GM12872 (cell line): ENCODE results near the gene CKM.

ENCODE experiments used
- TF ChIP-seq, protein P1 (sequence below): IDR thresholded peaks from 3 replicates; pipeline ENCODE4 v1.5.1; 2011; ENCODE audit warnings: low read depth, mild to moderate bottlenecking, low read length, moderate library complexity; ENCODE audit not compliant: insufficient read depth

CKM gene

DNA sequence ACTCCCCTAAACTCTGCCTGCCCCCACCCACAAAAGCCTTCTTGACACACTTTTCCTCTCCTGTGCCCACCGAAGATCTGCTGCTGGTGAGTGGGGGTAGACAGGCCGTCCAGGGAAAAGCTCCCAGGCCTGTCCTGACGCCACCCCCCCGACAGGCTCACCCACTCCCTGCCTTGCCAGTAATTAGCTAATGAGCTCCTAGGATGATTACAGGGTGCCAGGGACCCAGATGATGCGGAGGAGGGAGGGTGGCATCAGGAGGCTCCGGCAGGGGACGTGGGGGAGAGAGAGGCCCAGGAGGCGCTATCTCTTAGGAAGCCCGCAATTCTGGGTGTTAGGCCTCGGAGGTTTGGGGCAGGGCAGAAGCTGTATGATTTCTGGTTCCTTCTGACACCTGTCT, 44.6 kb downstream of the CKM start:
- TF ChIP-seq, protein P1, sequence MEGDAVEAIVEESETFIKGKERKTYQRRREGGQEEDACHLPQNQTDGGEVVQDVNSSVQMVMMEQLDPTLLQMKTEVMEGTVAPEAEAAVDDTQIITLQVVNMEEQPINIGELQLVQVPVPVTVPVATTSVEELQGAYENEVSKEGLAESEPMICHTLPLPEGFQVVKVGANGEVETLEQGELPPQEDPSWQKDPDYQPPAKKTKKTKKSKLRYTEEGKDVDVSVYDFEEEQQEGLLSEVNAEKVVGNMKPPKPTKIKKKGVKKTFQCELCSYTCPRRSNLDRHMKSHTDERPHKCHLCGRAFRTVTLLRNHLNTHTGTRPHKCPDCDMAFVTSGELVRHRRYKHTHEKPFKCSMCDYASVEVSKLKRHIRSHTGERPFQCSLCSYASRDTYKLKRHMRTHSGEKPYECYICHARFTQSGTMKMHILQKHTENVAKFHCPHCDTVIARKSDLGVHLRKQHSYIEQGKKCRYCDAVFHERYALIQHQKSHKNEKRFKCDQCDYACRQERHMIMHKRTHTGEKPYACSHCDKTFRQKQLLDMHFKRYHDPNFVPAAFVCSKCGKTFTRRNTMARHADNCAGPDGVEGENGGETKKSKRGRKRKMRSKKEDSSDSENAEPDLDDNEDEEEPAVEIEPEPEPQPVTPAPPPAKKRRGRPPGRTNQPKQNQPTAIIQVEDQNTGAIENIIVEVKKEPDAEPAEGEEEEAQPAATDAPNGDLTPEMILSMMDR = no peak

DNA sequence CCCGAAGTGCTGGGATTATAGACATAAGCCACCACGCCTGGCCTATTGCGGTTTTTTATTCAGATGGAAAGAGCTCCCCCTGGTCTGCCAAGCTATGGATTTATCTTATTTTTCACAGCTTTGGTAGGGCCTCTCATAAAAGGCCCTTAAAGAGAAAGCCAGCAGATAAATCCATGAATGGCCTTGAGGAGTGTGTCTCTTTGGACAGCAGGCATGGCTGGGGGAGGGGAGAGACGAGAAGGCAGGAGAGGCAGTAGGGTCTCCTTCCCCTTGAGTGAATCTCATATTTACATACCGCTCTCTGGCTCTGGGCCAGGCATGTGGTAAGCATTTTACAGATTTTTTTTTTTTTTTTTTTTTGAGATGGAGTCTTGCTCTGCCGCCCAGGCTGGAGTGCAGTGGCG, 46.4 kb downstream of the CKM start:
- TF ChIP-seq, protein P1 = no peak

DNA sequence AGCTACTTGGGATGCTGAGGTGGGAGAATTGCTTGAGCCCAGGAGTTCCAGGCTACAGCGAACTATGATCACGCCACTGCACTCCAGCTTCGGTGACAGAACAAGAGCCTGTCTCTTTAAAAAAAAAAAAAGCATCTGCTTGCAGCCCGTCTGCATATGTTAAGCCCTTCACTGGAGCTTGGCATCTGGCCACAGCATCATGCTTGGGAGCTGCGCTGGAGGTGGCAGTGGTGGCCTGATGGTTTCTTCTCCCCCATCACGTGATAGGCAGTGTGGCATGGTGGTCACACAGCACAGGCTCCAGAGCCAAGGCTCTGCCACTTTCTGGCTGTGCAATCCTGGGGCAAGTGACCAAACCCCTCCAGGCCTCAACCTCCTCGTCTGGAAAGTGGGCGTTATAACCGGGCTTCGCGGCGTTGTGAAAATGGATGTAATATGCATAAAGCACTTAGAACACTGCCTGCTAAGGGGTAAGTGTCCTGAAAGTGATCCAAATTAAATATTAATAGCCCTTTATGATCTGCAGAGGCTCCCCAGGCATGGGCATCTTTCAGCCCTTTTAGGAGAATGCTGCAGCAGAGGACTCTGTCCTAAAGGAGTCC, 47.2 kb downstream of the CKM start:
- TF ChIP-seq, protein P1 = no peak

DNA sequence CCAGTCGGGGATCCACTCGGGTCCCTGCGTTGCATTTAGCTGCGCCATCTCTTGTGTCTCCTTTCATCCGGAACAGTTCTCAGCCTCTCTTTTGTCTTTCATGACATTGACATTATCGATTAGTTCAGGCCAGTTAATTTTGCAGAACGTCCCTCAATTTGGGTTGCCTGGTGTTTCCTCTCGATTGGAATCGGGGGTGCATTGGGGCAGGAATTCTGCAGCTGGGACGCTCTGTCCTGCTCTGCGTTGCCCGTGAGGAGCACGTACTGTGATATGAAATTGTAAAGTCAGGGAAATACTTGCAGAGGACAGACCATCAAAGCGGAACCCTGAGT, 49.2 kb downstream of the CKM start:
- TF ChIP-seq, protein P1 = no peak

DNA sequence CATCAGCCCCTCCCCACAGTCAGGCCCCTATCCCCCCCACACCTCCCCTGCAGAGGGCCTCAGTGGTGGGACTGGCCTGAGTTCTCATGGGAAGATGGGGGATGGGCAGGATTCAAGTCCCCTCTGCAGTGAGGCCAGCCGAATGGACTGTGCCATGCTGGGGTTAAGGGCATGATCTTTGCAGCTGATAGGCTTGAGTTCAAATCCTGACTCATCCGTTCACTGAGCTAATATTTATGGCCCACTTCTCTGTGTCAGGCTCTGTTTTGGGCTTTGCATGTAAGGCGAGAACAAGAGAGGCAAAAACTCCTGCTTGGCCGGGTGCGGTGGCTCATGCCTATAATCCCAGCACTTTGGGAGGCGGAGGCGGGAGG, 51.0 kb downstream of the CKM start:
- TF ChIP-seq, protein P1 = no peak

DNA sequence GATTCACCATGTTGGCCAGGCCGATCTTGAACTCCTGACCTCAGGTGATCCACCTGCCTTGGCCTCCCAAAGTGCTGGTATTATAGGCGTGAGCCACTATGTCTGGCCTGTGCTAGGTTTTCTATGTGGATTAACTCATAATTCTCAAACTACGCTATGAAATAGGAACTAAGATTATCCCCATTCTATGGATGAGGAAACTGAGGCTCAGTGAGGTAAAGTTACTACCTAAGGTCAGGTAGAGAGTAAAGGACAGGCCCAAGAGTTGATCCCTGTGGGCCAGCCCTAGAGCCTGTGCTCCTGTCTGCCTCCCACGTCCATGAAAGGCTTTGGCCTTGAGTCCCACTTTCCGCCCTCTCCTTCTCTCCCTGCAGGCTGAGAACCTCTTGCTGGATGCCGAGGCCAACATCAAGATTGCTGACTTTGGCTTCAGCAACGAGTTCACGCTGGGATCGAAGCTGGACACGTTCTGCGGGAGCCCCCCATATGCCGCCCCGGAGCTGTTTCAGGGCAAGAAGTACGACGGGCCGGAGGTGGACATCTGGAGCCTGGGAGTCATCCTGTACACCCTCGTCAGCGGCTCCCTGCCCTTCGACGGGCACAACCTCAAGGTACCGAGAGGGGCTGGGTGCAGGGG, 51.5 kb downstream of the CKM start:
- TF ChIP-seq, protein P1 = no peak

DNA sequence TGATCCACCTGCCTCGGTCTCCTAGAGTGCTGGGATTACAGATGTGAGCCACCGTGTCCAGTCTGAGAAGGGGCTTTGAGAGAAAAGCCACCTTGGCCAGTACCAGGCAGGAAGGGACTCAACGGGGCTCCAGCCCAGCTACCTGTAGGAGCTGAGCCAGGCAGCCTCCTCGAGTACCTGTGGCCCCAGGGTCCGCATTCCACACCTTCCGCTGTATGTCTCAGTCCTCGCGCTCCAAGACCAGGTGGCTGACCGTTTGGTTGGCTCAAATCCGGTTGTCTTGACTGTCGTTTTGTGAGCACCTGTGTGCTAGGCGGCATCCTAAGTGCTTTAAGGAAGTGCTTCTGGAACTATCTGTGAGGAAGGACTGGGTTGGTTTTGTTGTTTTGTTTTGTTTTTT, 55.4 kb downstream of the CKM start:
- TF ChIP-seq, protein P1 = no peak

DNA sequence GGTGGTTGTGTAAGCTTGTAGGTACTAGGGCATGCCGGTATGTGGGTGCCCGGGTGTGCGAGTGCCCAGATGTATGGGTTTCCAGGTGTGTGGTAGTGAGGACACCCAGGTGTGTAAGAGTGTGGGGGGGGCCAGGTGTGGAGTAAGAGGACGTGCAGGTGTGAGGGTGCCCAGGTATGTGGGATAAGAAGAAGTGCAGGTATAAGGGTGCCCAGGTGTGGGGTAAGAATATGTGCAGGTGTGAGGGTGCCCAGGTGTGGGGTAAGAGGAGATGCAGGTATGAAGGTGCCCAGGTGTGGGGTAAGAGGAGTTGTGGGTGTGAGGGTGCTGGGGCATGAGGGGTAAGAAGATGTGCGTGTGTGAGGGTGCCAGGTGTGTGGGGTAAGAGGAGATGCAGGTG, 57.3 kb downstream of the CKM start:
- TF ChIP-seq, protein P1 = no peak
